Fibroblast of lung (primary cell): ENCODE measurements around the gene GHRH. TPM values are rescaled to one million over a fixed set of nuclear protein-coding genes. Genes with fewer than 3 reads are reported as not detected.

Experiments
- DNase-seq, 2 donors: peaks; one replicate each; pipeline versions ENCODE4 v3.0.0 to v3.0.0-alpha.2; 2010; ENCODE audit warnings: low read depth in 2 of 2
- H2AFZ ChIP-seq: 2 replicates; pipeline ENCODE4 v1.5.1; 2012; ENCODE audit warnings: low read length, control low read depth, inconsistent platforms
- H3K27ac ChIP-seq: 2 replicates; pipeline ENCODE4 v1.5.1; 2011; ENCODE audit warnings: low read length, control low read depth; ENCODE audit not compliant: insufficient read depth
- H3K27me3 ChIP-seq: 2 replicates; pipeline ENCODE4 v1.5.1; 2011; ENCODE audit warnings: mild to moderate bottlenecking, low read length; ENCODE audit not compliant: control insufficient read depth, insufficient read depth
- H3K36me3 ChIP-seq: 2 replicates; pipeline ENCODE4 v1.5.1; 2011; ENCODE audit warnings: low read length; ENCODE audit not compliant: control insufficient read depth, insufficient read depth
- H3K4me1 ChIP-seq: 2 replicates; pipeline ENCODE4 v1.5.1; 2011; ENCODE audit warnings: low read length; ENCODE audit not compliant: control insufficient read depth, insufficient read depth; ENCODE audit errors: extremely low read depth
- H3K4me2 ChIP-seq: 2 replicates; pipeline ENCODE4 v1.5.1; 2011; ENCODE audit warnings: low read length, control low read depth; ENCODE audit not compliant: insufficient read depth; ENCODE audit errors: extremely low read depth
- H3K4me3 ChIP-seq, 4 experiments: fragments of 200-600 bp in 1 of 4; sonication (generic) in 1 of 4; replicated peaks in 1 of 4; 2 replicates each; pipeline ENCODE4 v1.5.1; 2011 to 2016; ENCODE audit warnings: low read length in 4 of 4, low read depth in 3 of 4, mild to moderate bottlenecking in 3 of 4, control low read depth in 2 of 4, inconsistent platforms in 1 of 4, mixed read lengths in 1 of 4; ENCODE audit not compliant: insufficient read depth in 1 of 4; ENCODE audit errors: control extremely low read depth in 1 of 4
- H3K79me2 ChIP-seq: 2 replicates; pipeline ENCODE4 v1.5.1; 2012; ENCODE audit warnings: mild to moderate bottlenecking, low read length, inconsistent platforms; ENCODE audit not compliant: control insufficient read depth, insufficient read depth
- H3K9ac ChIP-seq: 2 replicates; pipeline ENCODE4 v1.5.1; 2011; ENCODE audit warnings: mild to moderate bottlenecking, low read length, control low read depth; ENCODE audit not compliant: insufficient read depth
- H3K9me3 ChIP-seq: 2 replicates; pipeline ENCODE4 v1.5.1; 2012; ENCODE audit warnings: low read depth, low read length; ENCODE audit not compliant: control insufficient read depth, insufficient read depth
- H4K20me1 ChIP-seq: 2 replicates; pipeline ENCODE4 v1.5.1; 2011; ENCODE audit warnings: low read length; ENCODE audit not compliant: control insufficient read depth, insufficient read depth; ENCODE audit errors: extremely low read depth
- CTCF ChIP-seq, 2 donors: IDR thresholded peaks in 1 of 2; conservative IDR thresholded peaks in 1 of 2; 1 replicate in 1 of 2; 2 replicates in 1 of 2; pipeline ENCODE4 v1.5.1; 2011 to 2012; ENCODE audit warnings: low read length in 2 of 2, control low read depth in 1 of 2, inconsistent platforms in 1 of 2, low read depth in 1 of 2, mild to moderate bottlenecking in 1 of 2
- EZH2 ChIP-seq: IDR thresholded peaks from 2 replicates; pipeline ENCODE4 v1.5.1; 2012; ENCODE audit warnings: low read length, control low read depth, mild to moderate bottlenecking; ENCODE audit errors: missing control alignments
- polyA plus RNA-seq, 2 donors: library from polyadenylated mRNA; depleted of rRNA in 1 of 2; stranded (reverse) in 1 of 2; unstranded in 1 of 2; fragments of >200 nt; gene quantifications; 2 replicates each; pipeline ENCODE4 v1.2.1, GENCODE V29; 2011 to 2012; ENCODE audit warnings: missing spikeins in 1 of 2
- total RNA-seq: library from RNA; depleted of rRNA; stranded (reverse); fragments of >200 nt; gene quantifications from 2 replicates; pipeline ENCODE4 v1.2.1, GENCODE V29; 2014

Gene GHRH
- total and polyA plus RNA-seq, 2 donors (not counting 1 experiment from before 2014, with no cell fraction given): not detected

- H3K36me3 ChIP-seq: peaks cover 7% of the 10 kb centered on the region
- no peaks in the 10 kb centered on the region for H3K79me2 ChIP-seq
- no peak overlapping the region for H3K4me2 ChIP-seq
- no peak overlapping the region for H3K9ac ChIP-seq
- no peaks in the 10 kb centered on the region for H3K27me3 ChIP-seq
- no peak overlapping the region for H3K4me3 ChIP-seq
- H3K27ac ChIP-seq: no peak overlapping the region
- H4K20me1 ChIP-seq: no peaks in the 10 kb centered on the region
- TF ChIP-seq EZH2 (no peak), CTCF (conservative IDR thresholded peaks at IDR 0.05 in 1 of 2, IDR thresholded peaks at IDR 0.05 in 1 of 2; ENCODE audit: low read depth in 1 of 2, low read length in 2 of 2) (no peak)
- H3K4me1 ChIP-seq: no peaks in the 10 kb centered on the region
- H3K9me3 ChIP-seq: no peaks in the 10 kb centered on the region
- no peak for DNase-seq
- no peak overlapping the region for H2AFZ ChIP-seq
These were observed 14.9 kb downstream of the GHRH start for GRCh38 chr20:37246736-37247135.

GRCh38 chr20:37245216-37246150 lies 16.1 kb downstream of the GHRH start:
- Histone ChIP-seq H4K20me1 (no peaks in the 10 kb centered on the region), H3K4me1 (no peaks in the 10 kb centered on the region), H3K79me2 (no peaks in the 10 kb centered on the region), H3K4me2 (no peak overlapping the region), H3K9me3 (no peaks in the 10 kb centered on the region), H3K4me3 (no peak overlapping the region), H2AFZ (no peak overlapping the region), H3K27ac (no peak overlapping the region), H3K9ac (no peak overlapping the region), H3K27me3 (no peaks in the 10 kb centered on the region), H3K36me3 (peaks cover 7% of the 10 kb centered on the region)
- DNase-seq: no peak
- no peak for TF ChIP-seq CTCF (conservative IDR thresholded peaks at IDR 0.05 in 1 of 2, IDR thresholded peaks at IDR 0.05 in 1 of 2; ENCODE audit: low read depth in 1 of 2, low read length in 2 of 2)
- TF ChIP-seq EZH2: no peak

- H3K4me2 ChIP-seq: no peak overlapping the region
- no peaks in the 10 kb centered on the region for H3K9me3 ChIP-seq
- H3K79me2 ChIP-seq: no peaks in the 10 kb centered on the region
- no peaks in the 10 kb centered on the region for H3K27me3 ChIP-seq
- no peaks in the 10 kb centered on the region for H4K20me1 ChIP-seq
- DNase-seq: no peak
- no peak overlapping the region for H2AFZ ChIP-seq
- H3K9ac ChIP-seq: no peak overlapping the region
- H3K4me3 ChIP-seq: no peak overlapping the region
- TF ChIP-seq CTCF (conservative IDR thresholded peaks at IDR 0.05 in 1 of 2, IDR thresholded peaks at IDR 0.05 in 1 of 2; ENCODE audit: low read depth in 1 of 2, low read length in 2 of 2): no peak
- TF ChIP-seq EZH2: no peak
- no peak overlapping the region for H3K27ac ChIP-seq
- H3K4me1 ChIP-seq: no peaks in the 10 kb centered on the region
- H3K36me3 ChIP-seq: peaks cover 9% of the 10 kb centered on the region
These were observed 17.0 kb downstream of the GHRH start for GRCh38 chr20:37244572-37244957.
